GM13976 (cell line): ENCODE data around the gene GSTK1.

Source experiments
- DNase-seq: peaks from one replicate; pipeline ENCODE4 v3.0.0; 2012; ENCODE audit warnings: low spot score
- CTCF ChIP-seq: IDR thresholded peaks from 2 replicates; pipeline ENCODE4 v1.5.1; 2012; ENCODE audit warnings: borderline replicate concordance, mild to moderate bottlenecking; ENCODE audit not compliant: insufficient read depth; ENCODE audit errors: extremely low read depth, missing control alignments, control extremely low read depth
- in situ Hi-C: fragments of 300-500 bp; cut with MboI; formaldehyde crosslinking; loops from one replicate; pipeline ENCODE4 v1.12.0; 2022; ENCODE audit warnings: low sequenced_read_pairs, mixed read lengths, inconsistent platforms; ENCODE audit not compliant: unreplicated experiment

The GSTK1 gene

GRCh38 chr7:143299346-143299745 lies 36.1 kb downstream of the GSTK1 start:
- TF ChIP-seq CTCF = no peak
- DNase-seq = no peak
- in situ Hi-C loops = no loop called here

- in situ Hi-C loops = no loop called here
- peak; percentile 48 for TF ChIP-seq CTCF
- DNase-seq = no peak
Observed at GRCh38 chr7:143299840-143300239, 36.6 kb downstream of the GSTK1 start.

GRCh38 chr7:143300959-143301935 lies 38.0 kb downstream of the GSTK1 start:
- TF ChIP-seq CTCF = no peak
- DNase-seq = no peak
- in situ Hi-C loops = no loop called here

GRCh38 chr7:143303733-143304132 lies 40.5 kb downstream of the GSTK1 start:
- TF ChIP-seq CTCF = no peak
- in situ Hi-C loops = no loop called here
- DNase-seq = no peak

- DNase-seq = no peak
- TF ChIP-seq CTCF = no peak
- in situ Hi-C loops = no loop called here
Observed at GRCh38 chr7:143304938-143305337, 41.7 kb downstream of the GSTK1 start.

GRCh38 chr7:143305423-143306070 lies 42.3 kb downstream of the GSTK1 start:
- no peak for DNase-seq
- in situ Hi-C loops = no loop called here
- peak; percentile 29 for TF ChIP-seq CTCF
